ENCODE data around the gene PPP3CA.
"Not testable (repeated sequence)": the region's sequence is repeated elsewhere in the genome, so short reads cannot be mapped to it uniquely, and the experiment has no call there.

PPP3CA gene

GRCh38 chr4:101157415-101158133 is 189.8 kb downstream of the PPP3CA start:
- no peak overlapping the region for H3K27ac ChIP-seq
- DNase-seq (ENCODE audit: low read depth, low spot score): no peak

DNA sequence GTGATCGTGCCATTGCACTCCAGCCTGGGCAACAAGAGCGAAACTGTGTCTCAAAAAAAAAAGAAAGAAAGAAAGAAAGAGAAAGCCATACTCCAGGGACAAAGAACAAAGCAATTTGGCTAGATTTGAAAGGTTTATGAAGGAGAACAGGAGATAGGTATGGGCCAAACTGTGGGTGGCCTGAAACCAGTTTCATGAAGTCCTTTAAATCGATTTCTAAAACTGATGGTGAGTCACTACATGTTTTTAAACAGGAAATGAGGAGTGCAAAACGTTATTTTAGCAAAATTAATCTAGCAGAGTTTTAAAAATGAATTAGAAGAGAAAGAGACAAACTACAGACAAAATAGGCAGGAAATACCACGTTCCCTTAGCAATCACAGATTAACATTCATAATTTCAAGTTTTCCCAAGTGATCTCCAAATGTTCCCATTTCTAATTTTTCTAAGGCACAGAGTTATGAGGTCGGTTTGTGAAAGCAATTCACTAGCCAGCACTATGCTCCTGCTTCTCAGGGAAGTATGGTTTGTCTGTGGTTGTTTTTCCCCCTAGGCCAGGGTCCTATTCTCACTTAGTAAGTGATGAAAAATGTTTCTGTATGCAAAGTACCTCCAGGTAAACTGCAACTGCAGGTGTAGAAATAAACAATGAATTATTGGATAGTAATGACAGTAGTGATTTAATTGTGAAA is 190.6 kb downstream of the PPP3CA start:
- H3K27ac ChIP-seq: peak overlapping the region; percentile 31
- no peak for DNase-seq (ENCODE audit: low read depth, low spot score)

DNA sequence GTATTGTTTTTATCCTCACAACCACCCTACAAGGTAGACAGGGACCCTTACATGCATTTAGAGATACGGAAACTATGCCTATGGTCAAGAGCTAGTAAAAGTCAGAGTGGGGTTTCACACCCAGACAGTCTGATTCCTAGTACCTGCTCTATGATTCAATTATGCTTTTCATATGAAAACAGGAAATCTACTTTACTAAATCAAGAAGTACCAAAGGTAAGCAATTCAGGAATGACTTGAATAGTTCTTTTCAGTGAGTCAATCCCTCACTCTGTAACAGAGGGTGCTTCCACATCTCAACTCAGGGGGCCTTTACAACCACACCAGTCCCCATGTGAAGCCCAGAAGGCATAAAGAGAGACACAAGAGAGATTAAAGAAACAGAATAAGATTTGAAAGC is 191.4 kb downstream of the PPP3CA start:
- peak overlapping the region; percentile 31 for H3K27ac ChIP-seq
- no peak for DNase-seq (ENCODE audit: low read depth, low spot score)

DNA sequence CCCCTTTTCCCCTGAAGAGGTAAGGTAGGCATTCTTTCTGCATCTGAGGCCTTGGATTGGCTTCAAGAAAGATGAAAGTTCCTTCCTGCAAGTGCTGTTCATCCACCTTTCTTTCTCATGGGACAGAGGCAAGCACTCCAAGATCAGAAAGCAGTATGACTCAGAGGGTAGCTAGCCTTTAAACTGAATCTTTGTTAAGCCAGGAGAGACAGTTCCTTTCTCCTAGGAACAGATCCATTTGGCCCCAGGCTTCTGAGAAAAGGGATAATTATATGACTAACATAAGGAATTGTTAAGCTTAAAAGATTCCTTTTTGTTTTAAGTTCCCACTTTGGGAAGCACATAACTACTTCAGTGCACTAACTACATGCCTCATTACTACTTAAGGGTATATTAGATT is 192.0 kb downstream of the PPP3CA start:
- DNase-seq (ENCODE audit: low read depth, low spot score): no peak
- peak overlapping the region; percentile 31 for H3K27ac ChIP-seq

DNA sequence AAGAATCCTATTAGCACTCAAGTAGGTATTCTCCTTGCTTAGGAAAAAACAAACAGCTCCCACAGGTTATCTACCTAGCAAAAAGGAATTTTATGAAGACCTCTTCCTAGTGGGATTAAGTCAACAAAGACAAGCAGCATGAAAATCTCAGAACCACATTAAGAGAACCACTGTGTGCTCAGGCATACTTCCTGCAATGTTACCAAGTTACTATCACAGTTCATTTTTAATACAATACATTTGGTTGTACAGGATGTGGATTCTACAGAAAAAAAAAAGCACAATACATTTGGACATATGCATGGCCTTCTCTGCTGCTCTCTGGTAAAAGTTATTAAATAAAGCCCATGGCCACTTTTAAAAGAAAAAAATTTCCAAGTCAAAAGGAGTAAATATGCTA is 193.7 kb downstream of the PPP3CA start:
- no peak overlapping the region for H3K27ac ChIP-seq
- DNase-seq (ENCODE audit: low read depth, low spot score): no peak

- DNase-seq (ENCODE audit: low read depth, low spot score): no peak
- no peak overlapping the region for H3K27ac ChIP-seq
Observed at GRCh38 chr4:101152521-101152920, 194.8 kb downstream of the PPP3CA start.

- H3K27ac ChIP-seq: no peak overlapping the region
- no peak for DNase-seq (ENCODE audit: low read depth, low spot score)
Observed at GRCh38 chr4:101148551-101148950, 198.8 kb downstream of the PPP3CA start.

DNA sequence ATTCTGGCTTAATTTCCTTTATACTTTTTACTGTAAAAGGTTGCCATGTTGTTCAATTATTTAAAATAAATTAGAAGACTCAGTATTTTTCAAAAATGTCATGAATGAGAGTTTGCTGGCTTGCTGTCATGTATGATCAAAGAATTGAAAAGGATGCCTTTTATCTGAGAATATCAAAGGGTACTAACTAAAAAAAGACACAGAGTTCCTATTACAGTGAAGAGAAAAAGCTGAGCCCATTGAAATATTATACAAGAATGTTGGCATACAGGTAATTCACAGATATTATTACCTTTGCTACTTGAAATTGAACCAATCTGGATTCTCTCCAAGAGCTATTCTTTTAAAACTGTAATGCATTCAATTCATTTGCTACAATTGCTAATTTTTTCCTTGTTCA is 200.0 kb downstream of the PPP3CA start:
- no peak for DNase-seq (ENCODE audit: low read depth, low spot score)
- no peak overlapping the region for H3K27ac ChIP-seq

GRCh38 chr4:101145021-101145420 is 202.3 kb downstream of the PPP3CA start:
- no peak for DNase-seq (ENCODE audit: low read depth, low spot score)
- H3K27ac ChIP-seq: no peak overlapping the region

DNA sequence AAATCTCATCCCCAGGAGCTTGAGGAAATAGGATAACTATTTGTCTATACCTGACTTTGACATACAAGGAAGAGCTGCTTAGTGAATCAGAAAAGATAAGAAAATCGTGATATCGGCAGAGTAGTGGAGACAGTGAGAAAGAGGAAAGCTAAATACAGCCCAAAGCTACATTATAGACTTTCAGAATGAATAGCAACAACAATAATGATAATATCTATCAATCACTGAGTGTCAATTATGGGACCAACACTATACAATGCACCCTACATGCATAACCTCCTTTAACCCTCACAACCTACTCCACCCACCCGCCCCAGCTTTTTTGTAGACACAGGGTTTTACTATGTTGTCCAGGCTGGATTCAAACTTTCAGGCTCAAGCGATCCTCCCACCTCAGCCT is 205.1 kb downstream of the PPP3CA start:
- H3K27ac ChIP-seq: no peak overlapping the region
- no peak for DNase-seq (ENCODE audit: low read depth, low spot score)

GRCh38 chr4:101141855-101142254 is 205.5 kb downstream of the PPP3CA start:
- H3K27ac ChIP-seq: no peak overlapping the region
- DNase-seq (ENCODE audit: low read depth, low spot score): no peak

DNA sequence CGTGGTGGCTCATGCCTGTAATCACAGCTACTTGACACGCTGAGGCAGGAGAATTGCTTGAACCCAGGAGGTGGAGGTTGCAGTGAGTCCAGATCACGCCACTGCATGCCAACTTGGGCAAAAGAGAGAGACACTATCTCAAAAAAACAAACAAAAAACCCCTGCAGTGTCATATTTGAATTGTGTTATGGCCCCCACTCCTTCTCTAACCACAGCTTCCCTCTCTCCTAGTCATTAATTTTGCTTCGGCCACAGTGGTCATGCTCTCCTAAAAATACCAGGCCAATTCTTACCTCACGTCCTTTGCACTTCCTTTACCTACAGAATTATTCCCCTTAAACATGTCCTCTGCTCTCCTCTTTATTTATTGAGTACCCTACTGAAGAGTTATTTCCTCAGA is 206.1 kb downstream of the PPP3CA start:
- no peak overlapping the region for H3K27ac ChIP-seq
- DNase-seq (ENCODE audit: low read depth, low spot score): no peak

DNA sequence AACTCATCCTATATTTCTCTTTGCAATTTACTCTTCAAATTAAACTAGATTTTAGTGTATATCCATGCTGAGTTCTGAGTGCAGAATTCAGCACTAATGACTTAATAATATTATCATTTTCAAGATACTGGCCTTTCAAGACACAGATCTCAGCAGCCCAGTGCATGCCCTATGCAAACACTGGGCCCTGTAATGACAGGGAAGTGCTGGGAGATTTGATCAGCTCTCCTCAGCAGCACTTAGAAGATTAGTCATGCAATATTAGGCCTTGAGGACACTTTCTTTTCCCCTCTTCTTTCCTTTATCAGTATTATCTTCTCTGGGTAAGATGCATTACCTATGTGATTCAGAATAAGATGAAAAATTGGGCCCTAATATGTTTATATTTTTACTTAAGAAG is 207.1 kb downstream of the PPP3CA start:
- H3K27ac ChIP-seq: no peak overlapping the region
- no peak for DNase-seq (ENCODE audit: low read depth, low spot score)

DNA sequence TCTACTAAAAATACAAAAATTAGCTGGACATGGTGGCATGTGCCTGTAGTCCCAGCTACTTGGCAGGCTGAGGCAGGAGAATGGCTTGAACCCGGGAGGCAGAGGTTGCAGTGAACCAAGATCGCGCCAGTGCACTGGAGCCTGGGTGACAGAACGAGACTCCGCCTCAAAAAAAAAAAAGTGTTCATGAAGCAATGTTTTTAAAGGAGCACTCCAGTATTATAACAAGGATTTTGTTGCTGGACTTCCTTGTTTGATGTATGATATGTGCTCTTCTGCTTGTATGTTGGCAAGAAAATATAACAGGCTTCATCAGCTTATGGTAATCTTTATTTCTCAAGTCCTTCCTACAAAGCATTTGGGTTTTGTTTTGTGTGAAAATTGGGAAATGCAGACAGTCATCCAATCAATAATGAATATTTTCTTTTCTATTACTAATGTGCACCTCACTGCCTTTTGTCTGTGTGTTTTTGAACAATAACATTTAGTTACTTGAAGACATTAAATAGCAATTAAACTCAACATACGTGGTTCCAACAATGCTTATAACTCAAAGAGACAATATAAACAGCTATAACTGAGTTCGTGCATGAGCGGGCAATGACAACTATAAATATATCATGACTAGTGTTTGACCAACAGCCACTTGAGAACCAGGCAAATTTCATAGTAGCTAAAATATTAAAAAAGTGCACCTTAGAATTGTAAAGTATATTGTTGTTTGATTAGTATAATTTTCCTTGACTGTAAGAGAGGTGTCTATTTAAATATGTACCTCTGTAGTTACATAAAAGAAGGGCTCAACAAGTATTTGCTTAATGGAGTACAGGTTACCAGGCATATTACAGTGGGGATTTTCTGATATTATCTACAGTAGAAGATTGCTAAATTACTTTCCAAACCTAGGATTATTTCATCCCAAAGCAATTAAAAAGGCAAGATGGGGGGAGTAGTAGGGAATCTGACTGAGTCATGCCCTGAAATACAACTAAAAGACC is 210.7 kb downstream of the PPP3CA start:
- no peak overlapping the region for H3K27ac ChIP-seq
- DNase-seq (ENCODE audit: low read depth, low spot score): no peak

DNA sequence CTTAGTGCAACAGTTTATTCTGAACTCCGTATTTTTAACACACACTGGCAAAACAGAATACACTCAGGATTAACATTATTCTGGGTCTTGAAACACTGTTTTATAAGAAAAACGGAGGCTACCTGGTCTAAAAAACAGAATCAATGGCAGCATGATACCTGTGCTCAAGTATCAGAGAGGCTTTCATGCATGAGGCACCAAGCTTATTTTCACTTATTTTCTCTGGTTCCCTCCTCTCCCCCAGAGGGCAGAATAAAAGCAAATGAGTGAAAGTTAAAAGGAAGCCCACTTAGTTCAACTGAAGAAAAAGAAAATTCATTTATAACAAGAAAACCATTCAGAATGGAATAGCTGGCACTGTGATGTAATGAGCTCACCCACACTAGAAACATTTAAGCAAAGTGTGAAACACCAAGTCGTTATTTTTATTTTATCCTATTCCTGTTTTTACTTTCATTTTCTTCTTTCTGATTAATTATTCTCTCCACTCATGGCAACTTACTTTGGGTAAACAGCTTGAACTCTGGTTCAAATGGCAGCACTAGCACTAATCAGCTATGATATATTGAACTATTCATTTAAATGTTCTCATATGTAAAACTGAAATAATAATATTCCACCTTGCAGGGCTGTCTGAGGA is 211.8 kb downstream of the PPP3CA start:
- no peak for DNase-seq (ENCODE audit: low read depth, low spot score)
- H3K27ac ChIP-seq: no peak overlapping the region

GRCh38 chr4:101131058-101131457 is 216.3 kb downstream of the PPP3CA start:
- H3K27ac ChIP-seq; DNase-seq (ENCODE audit: low read depth, low spot score): not testable (repeated sequence)

DNA sequence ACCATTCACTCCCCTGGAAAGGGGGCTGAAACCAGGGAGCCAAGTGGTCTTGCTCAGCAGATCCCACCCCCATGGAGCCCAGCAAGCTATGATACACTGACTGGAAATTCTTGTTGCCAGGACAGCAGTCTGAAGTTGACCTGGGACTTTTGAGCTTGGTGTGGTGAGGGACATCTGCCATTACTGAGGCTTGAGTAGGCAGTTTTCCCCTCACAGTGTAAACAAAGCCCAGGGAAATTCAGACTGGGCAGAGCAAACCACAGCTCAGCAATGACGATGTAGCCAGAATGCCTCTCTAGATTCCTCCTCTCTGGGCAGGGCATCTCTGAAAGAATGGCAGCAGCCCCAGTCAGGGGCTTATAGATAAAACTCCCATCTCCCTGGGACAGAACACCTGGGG is 218.4 kb downstream of the PPP3CA start:
- not testable (repeated sequence) for H3K27ac ChIP-seq; DNase-seq (ENCODE audit: low read depth, low spot score)

DNA sequence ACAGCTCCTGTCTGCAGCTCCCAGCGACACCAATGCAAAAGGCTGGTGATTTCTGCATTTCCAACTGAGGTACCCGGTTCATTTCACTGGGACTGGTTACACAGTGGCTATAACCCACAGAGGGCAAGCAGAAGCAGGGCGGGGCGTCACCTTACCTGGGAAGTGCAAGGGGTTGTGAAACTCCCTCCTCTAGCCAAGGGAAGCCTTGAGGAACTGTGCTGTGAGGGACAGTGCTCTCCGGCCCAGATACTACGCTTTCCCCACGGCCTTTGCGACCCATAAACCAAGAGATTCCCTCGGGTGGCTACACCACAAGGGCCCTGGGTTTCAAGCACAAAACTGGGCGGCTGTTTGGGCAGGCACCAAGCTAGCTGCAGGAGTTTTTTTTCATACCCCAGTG is 218.9 kb downstream of the PPP3CA start:
- DNase-seq (ENCODE audit: low read depth, low spot score): no peak
- H3K27ac ChIP-seq: no peak overlapping the region

DNA sequence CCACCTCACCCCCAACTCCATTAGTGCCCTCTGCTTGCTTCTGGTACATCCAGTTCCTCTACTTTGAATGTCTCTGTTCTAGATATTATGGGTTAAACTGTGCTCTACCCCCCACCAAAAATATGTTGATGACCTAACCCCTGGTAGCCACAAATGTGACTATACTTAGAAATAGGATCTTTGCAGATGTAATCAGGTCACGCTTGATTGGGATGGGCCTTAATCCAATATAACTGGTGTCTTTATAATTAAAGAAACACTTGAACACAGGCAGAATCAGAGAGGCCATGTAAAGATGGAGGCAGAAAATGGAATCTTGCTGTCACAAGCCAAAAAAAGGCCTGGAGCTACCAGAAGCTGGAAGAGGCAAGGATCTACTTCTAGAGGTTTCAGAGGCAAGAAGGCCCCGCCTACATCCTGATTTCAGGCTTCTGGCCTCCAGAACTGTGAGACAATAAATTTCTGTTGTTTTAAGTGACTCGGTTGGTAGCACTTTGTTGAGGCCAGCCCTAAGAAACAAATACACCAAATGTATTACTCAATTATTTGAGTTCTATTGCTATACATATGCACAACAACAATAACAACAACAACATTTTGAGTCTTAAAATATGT is 220.0 kb downstream of the PPP3CA start:
- no peak overlapping the region for H3K27ac ChIP-seq
- no peak for DNase-seq (ENCODE audit: low read depth, low spot score)

GRCh38 chr4:101126059-101126458 is 221.3 kb downstream of the PPP3CA start:
- H3K27ac ChIP-seq: no peak overlapping the region
- DNase-seq (ENCODE audit: low read depth, low spot score): no peak

Data from epithelial cell of prostate (primary cell).